Keratinocyte (primary cell): ENCODE data around the gene TBCD. TPM values are rescaled to one million over a fixed set of nuclear protein-coding genes. Genes with fewer than 3 reads are reported as not detected.

ENCODE experiments used
- DNase-seq: peaks from one replicate; pipeline ENCODE4 v3.0.0-alpha.2; 2011; ENCODE audit warnings: low read depth, missing footprints, low spot score
- FAIRE-seq: peaks from 2 replicates; lab custom pipeline; 2011; peaks lifted over from hg19 to GRCh38; lab: Jason Lieb, UNC
- H2AFZ ChIP-seq: 2 replicates; pipeline ENCODE4 v1.6.0; 2012; ENCODE audit warnings: low read length, control low read depth, inconsistent platforms; ENCODE audit not compliant: control insufficient read depth
- H3K27ac ChIP-seq: 2 replicates; pipeline ENCODE4 v1.5.1; 2011; ENCODE audit warnings: low read length; ENCODE audit not compliant: control insufficient read depth, insufficient read depth
- H3K27me3 ChIP-seq: 3 replicates; pipeline ENCODE4 v1.6.0; 2011; ENCODE audit warnings: low read length; ENCODE audit not compliant: control insufficient read depth, insufficient read depth; ENCODE audit errors: extremely low read depth
- H3K36me3 ChIP-seq, 2 experiments: 2 replicates in 1 of 2; 3 replicates in 1 of 2; pipeline ENCODE4 v1.5.1; 2011; ENCODE audit warnings: low read length in 2 of 2, mild to moderate bottlenecking in 1 of 2; ENCODE audit not compliant: control insufficient read depth in 2 of 2, insufficient read depth in 2 of 2; ENCODE audit errors: extremely low read depth in 1 of 2
- H3K4me1 ChIP-seq: 3 replicates; pipeline ENCODE4 v1.5.1; 2011; ENCODE audit warnings: low read length; ENCODE audit not compliant: control insufficient read depth, insufficient read depth; ENCODE audit errors: extremely low read depth
- H3K4me2 ChIP-seq: 3 replicates; pipeline ENCODE4 v1.6.0; 2011; ENCODE audit warnings: low read depth, low read length; ENCODE audit not compliant: control insufficient read depth, insufficient read depth; ENCODE audit errors: extremely low read depth
- H3K4me3 ChIP-seq, 3 experiments: fragments of 200-600 bp in 1 of 3; sonication (generic) in 1 of 3; 2 replicates in 2 of 3; 3 replicates in 1 of 3; pipeline ENCODE4 v1.5.1; 2011 to 2016; ENCODE audit warnings: low read length in 3 of 3, mild to moderate bottlenecking in 3 of 3, control low read depth in 2 of 3, inconsistent platforms in 1 of 3, low read depth in 1 of 3, mixed read lengths in 1 of 3, mixed run types in 1 of 3, moderate library complexity in 1 of 3; ENCODE audit not compliant: control insufficient read depth in 2 of 3, insufficient read depth in 2 of 3; ENCODE audit errors: extremely low read depth in 1 of 3
- H3K79me2 ChIP-seq: 2 replicates; pipeline ENCODE4 v1.6.0; 2012; ENCODE audit warnings: low read length; ENCODE audit not compliant: control insufficient read depth, insufficient read depth
- H3K9ac ChIP-seq: 3 replicates; pipeline ENCODE4 v1.6.0; 2011; ENCODE audit warnings: low read length; ENCODE audit not compliant: control insufficient read depth, insufficient read depth; ENCODE audit errors: extremely low read depth
- H3K9me1 ChIP-seq: 3 replicates; pipeline ENCODE4 v1.6.0; 2011; ENCODE audit warnings: low read length; ENCODE audit not compliant: control insufficient read depth, insufficient read depth; ENCODE audit errors: extremely low read depth
- H3K9me3 ChIP-seq: 2 replicates; pipeline ENCODE4 v1.5.1; 2012; ENCODE audit warnings: low read depth, low read length; ENCODE audit not compliant: control insufficient read depth
- H4K20me1 ChIP-seq: 3 replicates; pipeline ENCODE4 v1.6.0; 2011; ENCODE audit warnings: low read length; ENCODE audit not compliant: control insufficient read depth, insufficient read depth; ENCODE audit errors: extremely low read depth
- CTCF ChIP-seq, 3 experiments: IDR thresholded peaks in 1 of 3; conservative IDR thresholded peaks in 1 of 3; optimal IDR thresholded peaks in 1 of 3; 2 replicates in 2 of 3; 3 replicates in 1 of 3; pipeline versions ENCODE3 to v1.5.1; 2011; ENCODE audit warnings: low read length in 3 of 3, mild to moderate bottlenecking in 3 of 3, moderate library complexity in 2 of 3, control low read depth in 1 of 3, inconsistent platforms in 1 of 3; ENCODE audit not compliant: insufficient read depth in 2 of 3; ENCODE audit errors: extremely low read depth in 1 of 3
- EZH2 ChIP-seq: IDR thresholded peaks from one replicate; pipeline ENCODE4 v1.6.1; 2012; ENCODE audit warnings: inconsistent platforms, mild to moderate bottlenecking, low read length, moderate library complexity
- dilution Hi-C: fragments of 300-500 bp; cut with MboI; formaldehyde crosslinking; loops from one replicate; pipeline ENCODE4 v1.7.0; 2020; ENCODE audit warnings: low sequenced_read_pairs; ENCODE audit not compliant: extremely low pct_ligation_motif_present
- polyA plus RNA-seq, 5 experiments: library from polyadenylated mRNA; depleted of rRNA in 3 of 5; stranded (reverse) in 3 of 5; stranded (forward) in 1 of 5; unstranded in 1 of 5; fragments of >200 nt; gene quantifications; 1 replicate in 1 of 5; 2 replicates in 3 of 5; 3 replicates in 1 of 5; pipeline versions ENCODE4 v1.2.1 to v1.2.3, GENCODE V29; 2011 to 2012; ENCODE audit warnings: missing spikeins in 2 of 5, low read depth in 1 of 5, low replicate concordance in 1 of 5

Gene TBCD
- polyA plus RNA-seq, 1 donor (not counting 4 experiments of a cell fraction or from before 2014, with no cell fraction given): 36.2 TPM

- Histone ChIP-seq H3K4me2 (peak overlapping the region; percentile 96), H4K20me1 (peaks cover 19% of the 10 kb centered on the region), H3K4me1 (peaks cover 20% of the 10 kb centered on the region), H3K36me3 (peaks cover 12 to 13% of the 10 kb centered on the region in 2 experiments), H3K79me2 (peaks cover 26% of the 10 kb centered on the region), H3K4me3 (no peak overlapping the region), H3K9ac (peak overlapping the region; percentile 84), H3K27me3 (no peaks in the 10 kb centered on the region), H3K27ac (peak overlapping the region; percentile 95), H3K9me3 (no peaks in the 10 kb centered on the region), H2AFZ (no peak overlapping the region), H3K9me1 (peaks cover 3% of the 10 kb centered on the region)
- dilution Hi-C loops: no loop called here
- TF ChIP-seq CTCF (optimal IDR thresholded peaks at IDR 0.05 in 1 of 3, IDR thresholded peaks at IDR 0.05 in 1 of 3, conservative IDR thresholded peaks at IDR 0.05 in 1 of 3; ENCODE audit: extremely low read depth in 1 of 3, insufficient read depth in 2 of 3, low read length in 3 of 3) (no peak), EZH2 (no peak)
- FAIRE-seq (no peak), DNase-seq (no peak)
Measured at GRCh38 chr17:82786427-82786826, 34.6 kb downstream of the TBCD start.

GRCh38 chr17:82787081-82787848, 35.4 kb downstream of the TBCD start:
- Histone ChIP-seq H3K27ac (peak overlapping the region; percentile 95), H3K4me2 (peak overlapping the region; percentile 96), H3K4me3 (peak overlapping the region in 2 of 3 experiments; percentile 44 to 66), H3K79me2 (peaks cover 30% of the 10 kb centered on the region), H3K9ac (peak overlapping the region; percentile 84), H3K9me3 (no peaks in the 10 kb centered on the region), H4K20me1 (peaks cover 13% of the 10 kb centered on the region), H3K9me1 (peaks cover 3% of the 10 kb centered on the region), H2AFZ (peak overlapping the region; percentile 70), H3K36me3 (peaks cover 9 to 11% of the 10 kb centered on the region in 2 experiments), H3K27me3 (no peaks in the 10 kb centered on the region), H3K4me1 (peaks cover 20% of the 10 kb centered on the region)
- dilution Hi-C loops: no loop called here
- peak; percentile 93 for FAIRE-seq
- peak; percentile 30 for DNase-seq
- TF ChIP-seq CTCF (optimal IDR thresholded peaks at IDR 0.05 in 1 of 3, IDR thresholded peaks at IDR 0.05 in 1 of 3, conservative IDR thresholded peaks at IDR 0.05 in 1 of 3; ENCODE audit: extremely low read depth in 1 of 3, insufficient read depth in 2 of 3, low read length in 3 of 3) (no peak), EZH2 (no peak)
